Neural crest cell (in vitro differentiated cells): ENCODE results near the gene ULK4. TPM values are rescaled to one million over a fixed set of nuclear protein-coding genes. Genes with fewer than 3 reads are reported as not detected.

Experiments used
- DNase-seq: peaks from one replicate; pipeline ENCODE4 v3.0.0; 2021; ENCODE audit warnings: low read depth, mixed read lengths, low spot score
- H3K27ac Mint-ChIP-seq: one replicate; pipeline ENCODE4 v1.8.0; 2021; ENCODE audit warnings: mild to moderate bottlenecking, mixed read lengths; ENCODE audit not compliant: unreplicated experiment
- H3K27me3 Mint-ChIP-seq: 2 replicates; pipeline ENCODE4 v1.8.0; 2021; ENCODE audit warnings: low read depth, mild to moderate bottlenecking, mixed read lengths
- H3K36me3 Mint-ChIP-seq: 2 replicates; pipeline ENCODE4 v1.8.0; 2021; ENCODE audit warnings: low read depth, mild to moderate bottlenecking, mixed read lengths
- H3K4me1 Mint-ChIP-seq: 2 replicates; pipeline ENCODE4 v1.8.0; 2021; ENCODE audit warnings: mixed read lengths
- H3K4me3 Mint-ChIP-seq: one replicate; pipeline ENCODE4 v1.8.0; 2021; ENCODE audit warnings: mild to moderate bottlenecking, mixed read lengths
- H3K9me3 Mint-ChIP-seq: 2 replicates; pipeline ENCODE4 v1.8.0; 2021; ENCODE audit warnings: mixed read lengths
- CTCF ChIP-seq: fragments of 200-600 bp; sonication (generic); conservative IDR thresholded peaks from 2 replicates; pipeline ENCODE4 v1.5.0; 2021; ENCODE audit warnings: antibody characterized with exemption, mild to moderate bottlenecking
- total RNA-seq: library from RNA; stranded (reverse); gene quantifications from 2 replicates; pipeline ENCODE4 v1.2.1, GENCODE V29; 2021

Gene ULK4
- total RNA-seq, 1 donor from 2014 or later, result 10.2 TPM

GRCh38 chr3:41243183-41243582 lies 718.7 kb downstream of the ULK4 start:
- Mint-ChIP-seq H3K9me3 (no peaks in the 10 kb centered on the region), H3K27me3 (peaks cover 2% of the 10 kb centered on the region), H3K36me3 (peaks cover 43% of the 10 kb centered on the region), H3K27ac (peak overlapping the region; percentile 76), H3K4me1 (peaks cover 21% of the 10 kb centered on the region), H3K4me3 (no peak overlapping the region)
- DNase-seq, result no peak
- no peak for TF ChIP-seq CTCF

DNA sequence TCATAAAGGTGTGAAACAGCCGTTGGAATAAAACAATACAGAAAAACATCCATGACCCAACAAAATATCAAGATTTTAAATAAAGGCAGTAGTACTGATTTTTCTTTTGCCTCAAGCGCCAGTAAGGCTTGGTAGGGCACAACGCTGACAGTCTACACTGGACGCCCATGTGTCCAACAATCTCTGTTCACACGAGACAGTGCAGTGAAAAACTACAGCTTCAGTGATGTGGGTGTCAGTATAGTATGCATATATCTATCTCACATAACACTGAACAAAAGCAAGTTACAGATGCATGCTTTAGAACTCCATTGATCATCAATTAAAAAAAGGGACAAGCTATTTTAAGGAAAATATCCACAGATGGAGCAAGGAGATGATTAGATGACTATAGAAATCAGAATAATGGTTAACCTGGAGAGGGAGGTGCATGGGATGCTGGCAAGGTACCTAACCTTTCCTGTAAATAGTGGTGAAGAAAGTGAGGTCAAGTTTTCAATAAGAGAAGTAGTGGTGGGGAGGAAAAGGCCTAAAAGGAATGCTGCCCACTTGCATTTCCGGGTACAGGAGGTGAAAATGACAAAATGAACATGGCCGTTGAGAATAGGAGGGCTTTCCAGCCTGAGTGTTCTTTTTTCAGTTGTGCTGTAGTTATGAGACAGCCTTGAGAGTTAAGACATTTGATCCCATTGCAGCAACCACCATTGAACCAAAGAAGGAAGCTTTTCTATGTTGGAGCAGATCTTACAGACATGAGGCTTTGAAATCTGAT lies 719.9 kb downstream of the ULK4 start:
- H3K36me3 Mint-ChIP-seq, result peaks cover 48% of the 10 kb centered on the region
- H3K27ac Mint-ChIP-seq, result no peak overlapping the region

GRCh38 chr3:41241161-41241560 lies 720.7 kb downstream of the ULK4 start:
- TF ChIP-seq CTCF, result no peak
- no peak overlapping the region for H3K4me3 Mint-ChIP-seq
- peaks cover 15% of the 10 kb centered on the region for H3K4me1 Mint-ChIP-seq
- no peak for DNase-seq
- H3K27me3 Mint-ChIP-seq, result no peaks in the 10 kb centered on the region
- no peak overlapping the region for H3K27ac Mint-ChIP-seq
- peaks cover 49% of the 10 kb centered on the region for H3K36me3 Mint-ChIP-seq
- no peaks in the 10 kb centered on the region for H3K9me3 Mint-ChIP-seq

More for the DNA sequence above, 719.9 kb downstream of the ULK4 start:
- no peak for DNase-seq
- no peaks in the 10 kb centered on the region for H3K27me3 Mint-ChIP-seq
- TF ChIP-seq CTCF, result no peak
- H3K4me1 Mint-ChIP-seq, result peaks cover 10% of the 10 kb centered on the region
- no peaks in the 10 kb centered on the region for H3K9me3 Mint-ChIP-seq
- H3K4me3 Mint-ChIP-seq, result peak overlapping the region; percentile 52

DNA sequence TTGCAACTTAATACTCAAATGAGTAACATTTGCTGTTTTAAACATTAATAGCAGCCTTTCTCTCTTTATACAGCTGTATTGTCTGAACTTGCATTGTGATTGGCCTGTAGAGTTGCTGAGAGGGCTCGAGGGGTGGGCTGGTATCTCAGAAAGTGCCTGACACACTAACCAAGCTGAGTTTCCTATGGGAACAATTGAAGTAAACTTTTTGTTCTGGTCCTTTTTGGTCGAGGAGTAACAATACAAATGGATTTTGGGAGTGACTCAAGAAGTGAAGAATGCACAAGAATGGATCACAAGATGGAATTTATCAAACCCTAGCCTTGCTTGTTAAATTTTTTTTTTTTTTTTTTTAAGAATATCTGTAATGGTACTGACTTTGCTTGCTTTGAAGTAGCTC lies 722.3 kb downstream of the ULK4 start:
- H3K4me3 Mint-ChIP-seq, result no peak overlapping the region
- TF ChIP-seq CTCF, result no peak
- no peak for DNase-seq
- H3K9me3 Mint-ChIP-seq, result no peaks in the 10 kb centered on the region
- H3K36me3 Mint-ChIP-seq, result peaks cover 55% of the 10 kb centered on the region
- H3K27ac Mint-ChIP-seq, result no peak overlapping the region
- peaks cover 30% of the 10 kb centered on the region for H3K4me1 Mint-ChIP-seq
- no peaks in the 10 kb centered on the region for H3K27me3 Mint-ChIP-seq

GRCh38 chr3:41237907-41238306 lies 724.0 kb downstream of the ULK4 start:
- Mint-ChIP-seq H3K27ac (no peak overlapping the region), H3K4me3 (no peak overlapping the region), H3K27me3 (no peaks in the 10 kb centered on the region), H3K9me3 (no peaks in the 10 kb centered on the region), H3K36me3 (peaks cover 59% of the 10 kb centered on the region), H3K4me1 (peaks cover 36% of the 10 kb centered on the region)
- TF ChIP-seq CTCF, result no peak
- DNase-seq, result no peak
